ENCODE data around the gene TOM1.

Gene TOM1

GRCh38 chr22:35299673-35300499 lies at the start of gene TOM1:
Gene TOM1 (plus strand): TSS chr22:35299894. CDS start chr22:35299929, 35 bp downstream.
- peak; percentile 96 for DNase-seq (ENCODE audit: low read depth)

DNA sequence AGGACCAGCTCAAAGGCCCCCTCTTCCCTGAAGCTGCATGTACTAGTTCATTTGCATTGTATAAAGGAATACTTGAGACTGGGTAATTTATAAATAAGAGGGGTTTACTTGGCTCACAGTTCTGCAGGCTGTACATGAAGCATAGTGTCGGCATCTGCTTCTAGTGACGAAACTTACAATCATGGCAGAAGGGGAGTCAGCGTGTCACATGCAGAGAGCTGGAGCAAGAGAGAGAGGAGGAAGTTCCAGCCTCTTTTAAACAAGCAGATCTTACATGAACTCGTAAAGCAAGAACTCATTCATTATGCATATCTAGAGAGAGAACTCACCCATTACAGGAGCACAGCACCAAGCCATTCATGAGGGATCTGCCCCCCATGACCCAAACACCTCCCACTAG lies 49.5 kb upstream of the TOM1 start:
- no peak for DNase-seq (ENCODE audit: low read depth)

- no peak for DNase-seq (ENCODE audit: low read depth)
Observed at GRCh38 chr22:35253946-35254345, 45.7 kb upstream of the TOM1 start.

- DNase-seq (ENCODE audit: low read depth) = no peak
Observed at GRCh38 chr22:35257002-35257320, 42.7 kb upstream of the TOM1 start.

GRCh38 chr22:35257321-35258190 lies 42.1 kb upstream of the TOM1 start, which contains the start of gene HMGXB4:
Gene HMGXB4 (plus strand): TSS chr22:35257493. CDS start chr22:35262391, 4,898 bp downstream.
- peak; percentile 82 for DNase-seq (ENCODE audit: low read depth)

DNA sequence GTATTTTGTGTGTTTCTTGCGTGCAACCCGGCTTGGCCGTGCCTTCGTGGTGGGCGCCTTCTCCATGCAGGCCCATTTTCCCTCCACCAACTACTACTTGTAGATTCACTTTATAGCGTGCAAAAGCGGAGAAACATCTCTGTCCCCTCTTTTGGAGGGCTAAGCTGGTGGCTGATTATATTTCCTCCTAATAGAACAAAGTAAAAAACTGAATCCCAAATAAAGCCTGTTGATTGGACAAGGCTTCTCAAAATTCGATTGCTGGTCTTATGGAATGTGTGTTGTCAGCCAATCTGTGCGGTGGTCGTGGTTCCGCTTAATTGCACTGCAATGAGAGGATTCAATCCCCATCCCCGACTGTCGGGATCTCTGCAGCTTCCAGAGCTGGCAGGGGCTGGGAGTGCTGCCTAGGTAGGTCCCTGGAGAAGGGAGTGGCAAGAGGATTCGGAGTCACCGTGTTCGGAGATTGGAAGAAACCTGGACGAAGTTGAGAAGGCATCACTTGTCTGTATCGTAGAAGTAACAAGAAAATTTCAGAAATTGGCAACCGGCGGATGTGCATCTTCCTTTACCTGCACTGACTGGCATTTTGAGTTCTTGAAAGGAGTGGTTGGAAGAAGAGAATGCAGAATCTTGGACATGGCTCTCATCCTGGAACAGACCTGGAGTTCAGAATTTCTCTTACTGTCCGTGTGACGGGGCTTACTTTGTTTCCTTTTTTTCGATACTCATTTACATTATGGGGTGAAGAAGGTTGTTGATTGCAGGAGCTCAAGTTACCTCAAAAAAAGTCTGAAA lies 41.3 kb upstream of the TOM1 start:
- no peak for DNase-seq (ENCODE audit: low read depth)

DNA sequence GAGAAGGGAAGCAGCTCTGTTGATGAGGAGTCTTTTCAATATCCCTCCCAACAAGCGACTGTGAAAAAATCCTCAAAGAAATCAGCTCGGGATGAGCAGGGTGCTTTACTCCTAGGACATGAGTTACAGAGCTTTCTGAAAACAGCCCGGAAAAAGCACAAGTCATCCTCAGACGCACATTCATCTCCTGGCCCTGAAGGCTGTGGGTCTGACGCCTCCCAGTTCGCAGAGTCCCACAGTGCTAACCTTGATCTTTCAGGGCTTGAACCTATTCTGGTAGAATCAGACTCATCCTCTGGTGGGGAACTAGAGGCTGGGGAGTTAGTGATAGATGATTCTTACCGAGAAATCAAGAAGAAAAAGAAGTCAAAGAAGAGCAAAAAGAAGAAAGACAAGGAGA lies 34.7 kb upstream of the TOM1 start:
- DNase-seq (ENCODE audit: low read depth) = no peak

DNA sequence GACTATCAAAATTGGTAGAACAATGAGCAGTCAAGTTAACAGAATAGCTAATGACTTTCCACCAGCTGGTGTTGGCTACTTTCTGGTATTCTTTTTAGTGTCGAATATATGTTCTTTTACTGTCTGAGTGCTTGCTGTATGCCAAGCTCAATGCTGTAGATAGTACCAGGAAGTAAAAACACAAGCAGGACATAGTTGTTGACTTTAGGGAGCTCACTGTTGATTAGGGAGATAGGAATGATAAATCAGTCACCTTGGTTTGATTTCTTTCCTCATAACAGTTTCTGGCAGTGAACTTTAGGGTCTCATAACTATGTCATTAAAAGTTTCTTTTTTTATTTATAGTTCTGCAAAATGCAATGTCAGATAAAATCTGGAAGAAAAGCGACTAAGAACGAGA lies 33.4 kb upstream of the TOM1 start:
- no peak for DNase-seq (ENCODE audit: low read depth)

- no peak for DNase-seq (ENCODE audit: low read depth)
Observed at GRCh38 chr22:35269630-35270029, 30.1 kb upstream of the TOM1 start.

- DNase-seq (ENCODE audit: low read depth) = no peak
Observed at GRCh38 chr22:35274154-35274871, 25.4 kb upstream of the TOM1 start.

- no peak for DNase-seq (ENCODE audit: low read depth)
Observed at GRCh38 chr22:35275580-35275979, 24.1 kb upstream of the TOM1 start.

- no peak for DNase-seq (ENCODE audit: low read depth)
Observed at GRCh38 chr22:35276019-35276418, 23.7 kb upstream of the TOM1 start.

GRCh38 chr22:35288116-35288515 lies 11.6 kb upstream of the TOM1 start:
- no peak for DNase-seq (ENCODE audit: low read depth)

DNA sequence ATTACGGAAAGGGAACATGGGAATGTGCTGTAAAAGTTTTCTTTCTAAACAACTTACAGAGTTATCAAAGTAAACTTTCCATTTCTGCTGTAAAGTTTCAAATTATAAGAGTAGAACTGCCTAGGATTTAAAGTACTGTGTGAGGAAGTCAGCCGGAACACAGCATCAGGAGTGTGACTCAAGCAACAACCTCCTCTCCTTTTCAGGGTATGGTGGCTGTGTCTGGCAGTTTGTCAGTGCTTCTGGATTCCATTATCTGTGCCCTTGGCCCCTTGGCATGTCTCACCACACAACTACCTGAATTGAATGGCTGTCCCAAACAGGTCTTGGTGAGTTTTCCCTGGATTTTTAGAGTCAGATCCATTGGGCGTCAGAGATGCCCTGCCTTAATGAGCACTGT lies 6.9 kb upstream of the TOM1 start:
- DNase-seq (ENCODE audit: low read depth) = no peak

DNA sequence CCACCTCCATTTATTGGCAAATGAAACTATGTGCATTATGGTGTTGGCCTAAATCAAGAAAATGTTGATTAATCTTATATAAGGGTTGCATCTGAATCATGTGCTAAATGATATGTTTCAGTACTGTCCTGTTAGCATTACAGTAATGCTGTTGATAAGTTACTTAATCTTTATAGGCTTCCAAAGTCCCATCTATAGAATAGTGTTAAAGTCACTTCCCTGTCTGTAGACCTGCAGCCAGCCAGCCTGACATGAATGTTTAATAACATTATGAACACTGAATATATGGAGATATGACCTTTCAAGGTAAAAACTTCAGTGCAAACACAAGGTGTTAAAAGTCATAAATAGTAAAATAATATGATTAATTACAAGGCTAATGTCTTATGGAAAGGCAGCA lies 3.6 kb upstream of the TOM1 start:
- DNase-seq (ENCODE audit: low read depth) = no peak

GRCh38 chr22:35299217-35299672 lies 449 bp upstream of the TOM1 start:
- no peak for DNase-seq (ENCODE audit: low read depth)

DNA sequence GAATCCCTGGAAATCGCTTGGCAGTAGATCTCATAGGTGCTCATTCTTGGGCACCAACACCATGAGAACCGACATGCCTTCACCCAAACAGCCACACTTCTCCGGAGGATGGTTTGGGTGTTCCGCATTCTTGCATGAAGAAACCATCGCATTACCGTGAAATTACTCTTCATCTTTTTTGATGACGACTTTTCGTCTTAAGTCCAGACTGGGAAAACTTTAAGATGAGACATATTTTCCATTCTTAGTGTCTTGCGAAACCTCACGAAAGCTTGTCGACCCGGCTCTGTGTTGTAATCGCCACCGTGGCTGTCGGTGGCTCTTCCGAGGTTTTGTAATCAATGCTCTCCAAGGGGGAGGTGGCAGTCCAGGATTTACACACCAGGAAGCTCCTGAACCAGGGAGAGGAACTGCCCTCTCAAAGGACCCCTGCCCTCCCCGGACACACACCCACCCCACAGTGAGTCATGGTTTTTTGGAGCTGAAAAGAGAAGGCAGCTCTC lies 1.7 kb downstream of the TOM1 start:
- DNase-seq (ENCODE audit: low read depth) = no peak

- no peak for DNase-seq (ENCODE audit: low read depth)
Observed at GRCh38 chr22:35303029-35303624, 3.4 kb downstream of the TOM1 start.

- DNase-seq (ENCODE audit: low read depth) = no peak
Observed at GRCh38 chr22:35305525-35306070, 5.9 kb downstream of the TOM1 start.

DNA sequence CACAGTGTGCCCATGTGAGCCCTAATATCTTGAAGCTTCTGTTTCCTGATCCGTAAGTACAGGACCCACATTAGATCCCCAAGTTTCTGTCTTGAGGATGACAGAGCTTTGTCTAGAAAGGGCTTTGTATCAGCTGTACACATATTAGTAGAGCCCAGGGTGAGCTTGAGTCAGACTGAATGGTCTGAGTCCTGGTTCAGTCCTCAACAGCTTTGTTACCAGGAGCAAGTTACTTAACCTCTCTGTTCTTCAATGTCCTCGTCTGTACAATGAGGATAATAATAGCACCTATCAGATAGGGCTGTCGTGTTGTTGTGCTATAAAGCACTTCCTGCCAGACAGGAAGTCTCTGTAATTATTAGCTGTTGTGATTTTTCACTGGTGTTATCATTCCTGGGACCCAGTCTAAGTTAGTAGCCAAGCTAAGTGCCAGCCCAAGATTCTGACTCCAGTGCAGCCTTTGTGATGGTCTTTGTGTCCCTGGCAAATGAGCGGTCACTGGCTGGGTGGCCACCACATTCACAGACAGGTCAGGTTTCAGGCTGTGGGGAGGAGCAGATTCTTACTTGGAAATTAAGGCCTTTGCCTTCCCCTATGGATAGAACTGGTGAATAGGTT lies 6.8 kb downstream of the TOM1 start:
- no peak for DNase-seq (ENCODE audit: low read depth)

Measured in stimulated activated CD8-positive, alpha-beta memory T cell treated with anti-CD3 and anti-CD28 coated beads, Interleukin-12 subunit alpha, Interleukin-12 subunit beta, amount 100 ng/mL, for 4 hours (primary cell).